HCT116 (cell line): ENCODE results near the gene ZSWIM5. TPM values are rescaled to one million over a fixed set of nuclear protein-coding genes. Genes with fewer than 3 reads are reported as not detected.

Experiments used
- ATAC-seq: fragments of 200-7000 bp; cut with Tn5 transposase; 2 replicates; pipeline ENCODE4 v1.9.1; 2020; ENCODE audit warnings: mild to moderate bottlenecking, moderate library complexity
- BruUV-seq: library from RNA; stranded (reverse); fragments of 400-500 nt; replicated peaks from 2 replicates; lab custom pipeline; 2021; lab: Mats Ljungman, UMichigan
- CTCF ChIA-PET: fragments of 300-600 bp; sonication (Branson Sonifier 250); formaldehyde crosslinking; loops from one replicate; lab custom pipeline; 2021; ENCODE audit warnings: antibody characterized with exemption; lab: Charles Lee
- POLR2A ChIA-PET: fragments of 300-600, 350-600 bp; sonication (Branson Sonifier 250); formaldehyde crosslinking; loops from one replicate; lab custom pipeline; 2021; ENCODE audit warnings: antibody characterized with exemption; lab: Charles Lee
- RAD21 ChIA-PET, 2 experiments: fragments of 300-600 bp; sonication (Branson Sonifier 250); formaldehyde crosslinking; loops; one replicate each; lab custom pipeline; 2023; ENCODE audit warnings: low total read pairs in 2 of 2; ENCODE audit not compliant: uncharacterized antibody in 2 of 2, unreplicated experiment in 2 of 2, low non-redundant PET in 1 of 2; lab: Charles Lee
- DNase-seq: peaks from one replicate; pipeline ENCODE4 v3.0.0-alpha.2; 2010; ENCODE audit warnings: low read depth, low spot score
- H2AFZ ChIP-seq: fragments of 200-600 bp; shearing (Covaris generic), sonication (generic); 2 replicates; pipeline ENCODE4 v1.6.1; 2017; ENCODE audit warnings: low read depth, mixed run types, mixed read lengths, antibody characterized with exemption, low read length; ENCODE audit not compliant: poor library complexity, severe bottlenecking
- H3K27ac ChIP-seq: 2 replicates; pipeline ENCODE4 v1.5.1; 2012; ENCODE audit warnings: low read depth, low read length
- H3K27me3 ChIP-seq: fragments of 200-600 bp; sonication (generic); 2 replicates; pipeline ENCODE4 v1.6.1; 2016; ENCODE audit warnings: mixed run types, low read length, mixed read lengths; ENCODE audit not compliant: insufficient read depth
- H3K36me3 ChIP-seq, 2 experiments: fragments of 200-500 bp in 1 of 2; fragments of 200-600 bp in 1 of 2; sonication (Bioruptor generic) in 1 of 2; sonication (generic) in 1 of 2; 2 replicates each; pipeline versions ENCODE4 v1.5.1 to v1.6.1; 2014 to 2016; ENCODE audit warnings: low read length in 2 of 2, inconsistent platforms in 1 of 2, mixed read lengths in 1 of 2, mixed run types in 1 of 2; ENCODE audit not compliant: insufficient read depth in 2 of 2, control insufficient read depth in 1 of 2
- H3K4me1 ChIP-seq, 2 experiments: fragments of 200-600 bp in 1 of 2; sonication (generic) in 1 of 2; 2 replicates each; pipeline versions ENCODE4 v1.5.1 to v1.6.1; 2012 to 2017; ENCODE audit warnings: low read length in 2 of 2, inconsistent platforms in 1 of 2, mild to moderate bottlenecking in 1 of 2, mixed read lengths in 1 of 2, mixed run types in 1 of 2, moderate library complexity in 1 of 2; ENCODE audit not compliant: insufficient read depth in 2 of 2, control insufficient read depth in 1 of 2
- H3K4me2 ChIP-seq: fragments of 200-600 bp; sonication (generic); 2 replicates; pipeline ENCODE4 v1.6.1; 2017; ENCODE audit warnings: mixed run types, low read length, mixed read lengths
- H3K4me3 ChIP-seq, 2 experiments: fragments of 200-600 bp in 1 of 2; sonication (generic) in 1 of 2; replicated peaks in 1 of 2; 2 replicates each; pipeline ENCODE4 v1.5.1; 2011 to 2016; ENCODE audit warnings: low read length in 2 of 2, control low read depth in 1 of 2, low read depth in 1 of 2, mild to moderate bottlenecking in 1 of 2, mixed read lengths in 1 of 2, mixed run types in 1 of 2
- H3K79me2 ChIP-seq: fragments of 200-600 bp; sonication (generic); 2 replicates; pipeline ENCODE4 v1.6.1; 2017; ENCODE audit warnings: mild to moderate bottlenecking, mixed run types, low read length, moderate library complexity, mixed read lengths; ENCODE audit not compliant: insufficient read depth
- H3K9ac ChIP-seq: fragments of 200-600 bp; sonication (generic); 2 replicates; pipeline ENCODE4 v1.6.1; 2016; ENCODE audit warnings: low read length, mixed read lengths
- H3K9me2 ChIP-seq: fragments of 200-600 bp; sonication (generic), shearing (Covaris generic); 2 replicates; pipeline ENCODE4 v1.6.1; 2017; ENCODE audit warnings: mixed run types, mild to moderate bottlenecking, moderate library complexity; ENCODE audit not compliant: insufficient read depth
- H3K9me3 ChIP-seq, 2 experiments: fragments of 200-500 bp in 1 of 2; fragments of 200-600 bp in 1 of 2; sonication (Bioruptor generic) in 1 of 2; sonication (generic) in 1 of 2; 2 replicates each; pipeline ENCODE4 v1.6.1; 2014 to 2017; ENCODE audit warnings: low read length in 2 of 2, mixed read lengths in 2 of 2, inconsistent platforms in 1 of 2, low read depth in 1 of 2, mild to moderate bottlenecking in 1 of 2, mixed run types in 1 of 2, moderate library complexity in 1 of 2; ENCODE audit not compliant: control insufficient read depth in 1 of 2, insufficient read depth in 1 of 2
- H4K20me1 ChIP-seq: fragments of 200-600 bp; sonication (generic), shearing (Covaris generic); 2 replicates; pipeline ENCODE4 v1.6.1; 2017; ENCODE audit warnings: mixed run types, mild to moderate bottlenecking, moderate library complexity; ENCODE audit not compliant: insufficient read depth
- CEBPB ChIP-seq: IDR thresholded peaks from 2 replicates; pipeline ENCODE4 v1.6.1; 2012; ENCODE audit warnings: low read depth
- CTCF ChIP-seq, 3 experiments: fragments of 200-600 bp in 1 of 3; sonication (generic) in 1 of 3; IDR thresholded peaks in 2 of 3; conservative IDR thresholded peaks in 1 of 3; 2 replicates each; pipeline ENCODE4 v1.5.1; 2012 to 2017; ENCODE audit warnings: low read depth in 2 of 3, low read length in 2 of 3, antibody characterized with exemption in 1 of 3, borderline replicate concordance in 1 of 3, control low read depth in 1 of 3, mild to moderate bottlenecking in 1 of 3, mixed read lengths in 1 of 3, mixed run types in 1 of 3, moderate library complexity in 1 of 3; ENCODE audit not compliant: insufficient read depth in 1 of 3
- EGR1 ChIP-seq: IDR thresholded peaks from 2 replicates; pipeline ENCODE4 v1.6.1; 2012; ENCODE audit warnings: low read depth
- ELF1 ChIP-seq: IDR thresholded peaks from 2 replicates; pipeline ENCODE4 v1.6.1; 2012; ENCODE audit warnings: low read depth, borderline replicate concordance
- EZH2phosphoT487 ChIP-seq: fragments of 200-600 bp; IDR thresholded peaks from 2 replicates; pipeline ENCODE4 v1.6.1; 2018; ENCODE audit warnings: antibody characterized with exemption, borderline replicate concordance
- FOSL1 ChIP-seq: IDR thresholded peaks from 2 replicates; pipeline ENCODE4 v1.6.1; 2012; ENCODE audit warnings: low read depth
- JUND ChIP-seq: IDR thresholded peaks from 2 replicates; pipeline ENCODE4 v1.6.1; 2012
- POLR2A ChIP-seq: IDR thresholded peaks from 2 replicates; pipeline ENCODE4 v1.7.0; 2011; ENCODE audit warnings: borderline replicate concordance; ENCODE audit not compliant: insufficient read depth, insufficient read length; ENCODE audit errors: extremely low read depth
- POLR2AphosphoS5 ChIP-seq: IDR thresholded peaks from 2 replicates; pipeline ENCODE4 v1.6.1; 2011; ENCODE audit warnings: mild to moderate bottlenecking, low read depth, low read length, moderate library complexity
- RAD21 ChIP-seq: IDR thresholded peaks from 2 replicates; pipeline ENCODE4 v1.6.1; 2012; ENCODE audit warnings: low read depth, mild to moderate bottlenecking
- SIN3A ChIP-seq: IDR thresholded peaks from 2 replicates; pipeline ENCODE4 v1.6.1; 2012; ENCODE audit warnings: low read depth
- SP1 ChIP-seq: IDR thresholded peaks from 2 replicates; pipeline ENCODE4 v1.6.1; 2012; ENCODE audit warnings: low read depth
- TCF7L2 ChIP-seq: IDR thresholded peaks from 2 replicates; pipeline ENCODE4 v1.7.0; 2011; ENCODE audit warnings: borderline replicate concordance, inconsistent platforms; ENCODE audit not compliant: insufficient read depth, insufficient read length; ENCODE audit errors: extremely low read depth
- YY1 ChIP-seq: IDR thresholded peaks from 2 replicates; pipeline ENCODE4 v1.6.1; 2011; ENCODE audit warnings: low read length, low read depth, moderate library complexity, mild to moderate bottlenecking; ENCODE audit not compliant: insufficient replicate concordance; ENCODE audit errors: extremely low read depth
- ZBTB33 ChIP-seq: IDR thresholded peaks from 2 replicates; pipeline ENCODE4 v1.6.1; 2011; ENCODE audit warnings: mild to moderate bottlenecking, low read length, moderate library complexity; ENCODE audit not compliant: insufficient replicate concordance; ENCODE audit errors: extremely low read depth
- ZFX ChIP-seq: fragments of 450-650 bp; IDR thresholded peaks from 2 replicates; pipeline ENCODE4 v1.6.1; 2017
- intact Hi-C: fragments of 100-400 bp; cut with micrococcal nuclease; formaldehyde crosslinking; loops from 2 replicates; pipeline ENCODE4 v1.10.0; 2022
- total RNA-seq: library from RNA; stranded (reverse); gene quantifications from one replicate; pipeline ENCODE4 v1.2.1, GENCODE V29; 2021; ENCODE audit not compliant: unreplicated experiment
- TF ChIP-seq, protein P1 (sequence below): IDR thresholded peaks from 2 replicates; pipeline ENCODE4 v1.6.1; 2012
- TF ChIP-seq, protein P2 (sequence below): IDR thresholded peaks from 2 replicates; pipeline ENCODE4 v1.6.1; 2012

Gene ZSWIM5
- total RNA-seq, 1 experiment from 2014 or later = 1.1 TPM

DNA sequence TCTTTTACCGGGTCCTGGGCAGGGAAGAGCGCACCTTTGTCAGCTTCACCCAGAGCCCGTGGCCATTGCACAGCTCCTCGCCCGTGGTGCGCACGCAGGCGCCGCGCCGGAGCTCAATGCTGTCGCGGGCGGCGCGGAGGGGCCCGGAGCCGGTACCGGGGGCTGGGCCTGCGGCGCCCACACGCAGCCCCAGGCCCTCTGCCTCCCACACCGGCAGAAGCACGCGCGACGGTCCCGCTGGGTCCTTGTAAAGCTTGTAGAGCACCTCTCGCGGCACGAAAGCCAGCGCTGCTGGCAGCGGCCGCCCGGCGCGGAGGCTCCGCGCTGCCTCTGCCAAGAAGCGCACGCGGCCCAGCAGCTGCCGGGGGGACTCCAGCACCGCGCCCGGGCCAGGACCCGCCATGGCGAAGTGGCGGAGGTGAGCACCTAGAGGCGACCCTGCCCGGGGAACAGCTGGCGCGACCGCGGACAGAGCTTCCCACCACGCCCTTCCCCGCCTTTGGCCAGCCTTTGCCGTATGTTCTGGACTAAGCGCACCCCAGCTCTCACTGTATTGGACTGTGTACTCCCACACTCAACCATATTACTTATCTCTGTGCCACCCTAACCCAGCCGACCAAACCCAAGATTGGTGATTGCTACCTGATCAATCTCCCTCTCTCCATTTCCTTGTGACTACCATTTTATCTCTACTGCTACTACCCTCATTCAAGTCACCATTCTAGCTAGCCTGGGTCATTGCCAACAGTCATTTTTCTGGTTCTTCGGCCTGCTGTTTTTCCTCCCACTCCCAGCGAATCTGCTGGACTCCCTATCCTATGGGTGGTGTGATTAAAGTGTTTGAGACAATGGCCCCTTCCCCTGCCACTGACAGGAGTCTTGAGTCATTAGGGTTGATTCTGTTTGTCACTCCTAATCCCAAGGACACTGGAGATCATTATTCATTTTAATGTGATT lies 195.3 kb downstream of the ZSWIM5 start, which contains the start of gene HECTD3:
Gene HECTD3 (minus strand): TSS at position 470 of the 957 bp plus-strand sequence. CDS start 67 bp downstream, at position 403.
- Histone ChIP-seq H3K9me2 (no peaks in the 10 kb centered on the region), H3K4me1 (peaks cover 9 to 28% of the 10 kb centered on the region in 2 experiments; a peak in 3 of 4 replicates), H3K27me3 (no peaks in the 10 kb centered on the region), H3K4me3 (peak within 1 kb of the TSS; percentile 74 to 75), H3K79me2 (peaks cover 12% of the 10 kb centered on the region; the same call in 1 of the 2 replicates), H2AFZ (peak within 1 kb of the TSS; percentile 76), H3K27ac (peak within 1 kb of the TSS; percentile 65), H3K9ac (peak within 1 kb of the TSS; percentile 75), H4K20me1 (no peaks in the 10 kb centered on the region), H3K4me2 (peak within 1 kb of the TSS; percentile 80), H3K9me3 (no peaks in the 10 kb centered on the region), H3K36me3 (peaks cover 6 to 10% of the 10 kb centered on the region in 2 experiments; a peak in 2 of 4 replicates)
- DNase-seq = peak; percentile 60
- intact Hi-C loops = loop anchor here (2.0 to 10.0 kb wide), 5 partner anchors 174 to 894 kb away; partner anchors contain the start of genes MUTYH, RNU5D-1 and TOE1
- CTCF ChIA-PET = interaction anchor here (0.6 to 11.9 kb wide), 10 partner anchors 19 to 1019 kb away, joined by 3 to 214 read pairs (median 5); partner anchors contain the start of genes PLK3 and TESK2
- ATAC-seq = peak; percentile 82
- POLR2A ChIA-PET = interaction anchor here (0.6 to 5.4 kb wide), 21 partner anchors 8 to 811 kb away, joined by 3 to 35 read pairs (median 5); partner anchors contain the start of genes CCDC163, DYNLT4, EIF2B3 and MMACHC
- RAD21 ChIA-PET = interaction anchor here (0.6 to 2.5 kb wide), 10 partner anchors 25 to 329 kb away, joined by 3 to 9 read pairs (median 4); partner anchors contain the start of genes EIF2B3 (in 1 of the 2), MUTYH (in 1 of the 2) and TOE1 (in 1 of the 2)
- no TSS peak for BruUV-seq
- TF ChIP-seq ZBTB33 (no peak), SP1 (peak; percentile 57; the same call in 1 of the 2 replicates), ELF1 (no peak), POLR2AphosphoS5 (peak; percentile 78), YY1 (peak; percentile 85), CTCF (IDR thresholded peaks at IDR 0.05 in 2 of 3, conservative IDR thresholded peaks at IDR 0.05 in 1 of 3; ENCODE audit: borderline replicate concordance in 1 of 3, insufficient read depth in 1 of 3, low read depth in 2 of 3, low read length in 2 of 3) (no peak), SIN3A (peak; percentile 92), ZFX (peak; percentile 37; the same call in 1 of the 2 replicates), RAD21 (0 out of 2 replicates have a peak, but pooled peaks have one; percentile 5), FOSL1 (no peak), TCF7L2 (peak; percentile 29), JUND (no peak), POLR2A (peak; percentile 27), EZH2phosphoT487 (no peak), CEBPB (no peak), EGR1 (no peak)
- TF ChIP-seq, protein P1, sequence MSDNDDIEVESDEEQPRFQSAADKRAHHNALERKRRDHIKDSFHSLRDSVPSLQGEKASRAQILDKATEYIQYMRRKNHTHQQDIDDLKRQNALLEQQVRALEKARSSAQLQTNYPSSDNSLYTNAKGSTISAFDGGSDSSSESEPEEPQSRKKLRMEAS = peak; percentile 43; the same call in 1 of the 2 replicates
- TF ChIP-seq, protein P2, sequence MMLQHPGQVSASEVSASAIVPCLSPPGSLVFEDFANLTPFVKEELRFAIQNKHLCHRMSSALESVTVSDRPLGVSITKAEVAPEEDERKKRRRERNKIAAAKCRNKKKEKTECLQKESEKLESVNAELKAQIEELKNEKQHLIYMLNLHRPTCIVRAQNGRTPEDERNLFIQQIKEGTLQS = no peak
